Measurements from ENCODE around the gene HYLS1.

- TF ChIP-seq USF1 (IDR thresholded peaks at IDR 0.05) = no peak
- no peak for TF ChIP-seq ZBTB7A (IDR thresholded peaks at IDR 0.05; ENCODE audit: low read depth)
- TF ChIP-seq RAD21 (IDR thresholded peaks at IDR 0.05; ENCODE audit: low read depth) = no peak
- TF ChIP-seq TCF12 (IDR thresholded peaks at IDR 0.05; ENCODE audit: low read depth) = no peak
- no peak for TF ChIP-seq MAX (IDR thresholded peaks at IDR 0.05)
- no peak for TF ChIP-seq YY1 (IDR thresholded peaks at IDR 0.05; ENCODE audit: low read depth)
- no peak for TF ChIP-seq REST (IDR thresholded peaks at IDR 0.05; ENCODE audit: low read depth)
Observed at GRCh38 chr11:125943661-125944349, 56.3 kb downstream of the HYLS1 start.

All from Ishikawa (cell line).